ENCODE data around the gene HID1. TPM values are rescaled to one million over a fixed set of nuclear protein-coding genes. Genes with fewer than 3 reads are reported as not detected.
"Not testable (repeated sequence)": the region's sequence is repeated elsewhere in the genome, so short reads cannot be mapped to it uniquely, and the experiment has no call there.

The HID1 gene
- 5.0 and 8.2 TPM in 2 replicates for total RNA-seq (2014; rRNA removed; shearing (Covaris generic))
- 3.6 and 8.6 TPM in 2 replicates for polyA plus RNA-seq (2014; cell fraction: nucleus; rRNA removed)

- DNase-seq (ENCODE audit: extremely low read depth, low read depth): no peak
Observed at GRCh38 chr17:74972107-74972972, at the start of gene HID1. Gene HID1, minus strand, starts transcription at chr17:74972759. Its CDS starts 103 bp downstream, at chr17:74972656.

GRCh38 chr17:75020331-75021110 is 48.0 kb upstream of the HID1 start:
- DNase-seq (ENCODE audit: extremely low read depth, low read depth): no peak

- DNase-seq (ENCODE audit: extremely low read depth, low read depth): no peak
Observed at GRCh38 chr17:75019710-75020109, 47.2 kb upstream of the HID1 start.

GRCh38 chr17:75019146-75019545 is 46.6 kb upstream of the HID1 start:
- no peak for DNase-seq (ENCODE audit: extremely low read depth, low read depth)

GRCh38 chr17:75013092-75013559 is 40.6 kb upstream of the HID1 start:
- no peak for DNase-seq (ENCODE audit: extremely low read depth, low read depth)

GRCh38 chr17:75012346-75013091 is 40.0 kb upstream of the HID1 start, which contains the start of gene MRPL58:
Gene MRPL58, plus strand, starts transcription at chr17:75012670. Its CDS starts 17 bp downstream, at chr17:75012687.
- DNase-seq (ENCODE audit: extremely low read depth, low read depth): peak; percentile 77

GRCh38 chr17:75012096-75012345 is 39.5 kb upstream of the HID1 start:
- no peak for DNase-seq (ENCODE audit: extremely low read depth, low read depth)

GRCh38 chr17:75011401-75012095 is 39.0 kb upstream of the HID1 start:
- no peak for DNase-seq (ENCODE audit: extremely low read depth, low read depth)

GRCh38 chr17:75010683-75011400 is 38.3 kb upstream of the HID1 start:
- no peak for DNase-seq (ENCODE audit: extremely low read depth, low read depth)

GRCh38 chr17:75009139-75009724 is 36.7 kb upstream of the HID1 start:
- no peak for DNase-seq (ENCODE audit: extremely low read depth, low read depth)

GRCh38 chr17:75008373-75008772 is 35.8 kb upstream of the HID1 start:
- DNase-seq (ENCODE audit: extremely low read depth, low read depth): no peak

- DNase-seq (ENCODE audit: extremely low read depth, low read depth): no peak
Observed at GRCh38 chr17:75006653-75007052, 34.1 kb upstream of the HID1 start.

GRCh38 chr17:75006084-75006483 is 33.5 kb upstream of the HID1 start:
- DNase-seq (ENCODE audit: extremely low read depth, low read depth): not testable (repeated sequence)

- no peak for DNase-seq (ENCODE audit: extremely low read depth, low read depth)
Observed at GRCh38 chr17:75005291-75005690, 32.7 kb upstream of the HID1 start.

GRCh38 chr17:75004371-75004770 is 31.8 kb upstream of the HID1 start:
- DNase-seq (ENCODE audit: extremely low read depth, low read depth): no peak

- no peak for DNase-seq (ENCODE audit: extremely low read depth, low read depth)
Observed at GRCh38 chr17:75003957-75004355, 31.4 kb upstream of the HID1 start.

- no peak for DNase-seq (ENCODE audit: extremely low read depth, low read depth)
Observed at GRCh38 chr17:75003070-75003956, 30.8 kb upstream of the HID1 start.

Measured in NCI-H460 (cell line).